GM21390 (cell line): Measurements from ENCODE around the gene CRPPA.
A peak's percentile ranks its signal among the peaks of the same experiment; 100 is the strongest.

Experiments used
- ATAC-seq: cut with Tn5 transposase; IDR thresholded peaks from one replicate; pipeline ENCODE4 v1.9.1; 2021; ENCODE audit not compliant: unreplicated experiment

Gene CRPPA

DNA sequence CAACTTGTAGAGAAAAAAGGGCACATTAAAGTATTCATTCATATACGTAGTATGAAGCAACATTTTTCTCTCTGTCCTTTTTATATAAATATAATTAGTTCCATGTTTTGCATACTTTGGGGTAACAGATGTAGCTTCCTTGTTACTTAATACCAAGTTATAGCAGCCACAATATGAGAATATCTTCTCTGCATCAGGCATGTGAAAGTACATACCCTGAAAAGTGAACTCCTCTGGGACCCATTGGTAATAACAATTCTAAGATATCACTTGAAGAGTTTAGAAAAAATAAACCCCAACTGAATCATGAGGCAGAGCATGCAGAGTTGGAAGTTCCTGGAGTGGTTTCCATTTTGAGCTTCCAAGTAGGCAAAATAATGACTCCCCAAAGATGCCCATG, 2.4 kb upstream of the CRPPA start:
- no peak for ATAC-seq

DNA sequence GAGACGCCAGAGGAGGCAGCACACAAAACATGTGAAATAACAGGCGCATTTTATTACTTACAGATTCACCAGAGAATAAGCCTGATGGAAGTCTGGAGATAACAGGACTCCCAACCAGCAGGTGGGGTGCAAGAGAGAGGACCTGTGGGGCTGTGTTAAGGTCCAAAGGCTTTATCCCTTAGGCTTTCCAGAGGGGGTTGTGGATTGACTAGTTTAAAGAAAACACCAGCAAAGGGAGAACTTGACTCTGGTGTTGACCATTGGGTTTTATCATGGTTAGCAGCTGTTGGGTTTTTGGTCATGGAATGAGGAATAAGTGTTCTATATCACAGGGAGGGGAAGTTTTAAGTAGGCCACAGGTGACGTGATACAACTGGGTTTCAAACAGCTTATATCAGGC, 1.6 kb upstream of the CRPPA start:
- ATAC-seq: no peak

DNA sequence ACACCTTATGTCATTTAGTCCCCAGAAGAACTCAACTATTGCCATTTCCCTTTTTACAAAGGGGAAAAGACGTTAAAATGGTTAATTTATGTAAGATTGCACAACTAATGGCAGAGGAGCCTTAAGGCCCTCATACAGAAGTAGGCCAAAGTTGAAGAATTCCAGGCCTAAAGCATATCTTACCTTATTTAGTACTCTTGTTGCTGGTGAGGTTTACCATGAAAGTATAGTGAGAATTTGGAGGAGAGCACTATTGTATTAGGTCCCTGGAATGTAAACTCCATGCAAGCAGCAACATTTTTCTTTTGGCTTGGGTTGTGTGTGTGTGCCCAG, 731 bp upstream of the CRPPA start:
- ATAC-seq: no peak

DNA sequence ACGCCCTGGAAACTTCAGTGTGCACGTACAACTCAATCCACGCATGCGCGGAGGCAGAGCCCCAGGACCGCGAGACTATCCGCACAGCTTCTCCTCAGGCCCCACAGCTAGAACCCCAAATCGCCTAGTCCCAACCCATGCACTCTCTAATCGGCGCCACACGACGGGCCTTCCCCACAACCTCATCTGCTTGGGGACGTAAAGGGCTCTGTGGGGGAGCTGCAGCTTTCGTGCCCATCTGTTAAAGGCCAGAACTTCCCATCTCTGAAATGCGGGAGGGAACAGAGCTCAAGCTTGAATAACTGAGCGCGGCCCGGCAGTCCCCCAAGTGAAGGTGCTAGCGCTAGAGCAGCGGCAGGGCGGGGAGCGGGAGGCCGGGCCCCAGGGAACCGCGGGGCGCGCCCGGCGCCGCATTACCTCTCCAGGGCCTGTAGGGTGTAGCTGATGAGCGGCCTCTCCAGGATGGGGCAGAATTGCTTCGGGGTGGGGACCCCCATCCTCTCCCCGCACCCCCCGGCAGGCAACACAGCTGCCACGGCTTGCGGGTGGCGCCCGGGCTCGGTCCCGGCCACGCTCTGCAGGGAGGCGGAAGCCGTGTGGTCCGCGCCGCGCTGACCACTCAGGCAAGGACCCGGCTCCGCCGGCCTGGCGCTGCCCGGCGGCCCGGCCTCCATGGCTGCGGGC, 547 bp downstream of the CRPPA start:
- peak; percentile 87 for ATAC-seq

DNA sequence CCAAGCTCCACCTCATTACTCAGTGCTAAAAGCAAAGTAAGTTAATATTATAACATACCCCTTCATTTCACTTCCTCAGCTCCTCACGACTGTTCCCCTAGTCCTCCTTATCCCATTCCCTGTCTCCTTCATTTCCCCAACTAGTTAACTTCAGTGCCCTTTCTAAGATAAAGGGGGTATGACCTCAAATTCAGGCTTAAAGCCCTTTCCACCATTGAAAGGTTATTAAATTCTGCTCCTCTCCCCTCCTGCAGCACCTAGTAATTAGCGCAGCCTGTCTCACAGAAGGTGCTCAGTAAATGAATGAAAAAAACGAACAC, 1.0 kb downstream of the CRPPA start:
- ATAC-seq: no peak

DNA sequence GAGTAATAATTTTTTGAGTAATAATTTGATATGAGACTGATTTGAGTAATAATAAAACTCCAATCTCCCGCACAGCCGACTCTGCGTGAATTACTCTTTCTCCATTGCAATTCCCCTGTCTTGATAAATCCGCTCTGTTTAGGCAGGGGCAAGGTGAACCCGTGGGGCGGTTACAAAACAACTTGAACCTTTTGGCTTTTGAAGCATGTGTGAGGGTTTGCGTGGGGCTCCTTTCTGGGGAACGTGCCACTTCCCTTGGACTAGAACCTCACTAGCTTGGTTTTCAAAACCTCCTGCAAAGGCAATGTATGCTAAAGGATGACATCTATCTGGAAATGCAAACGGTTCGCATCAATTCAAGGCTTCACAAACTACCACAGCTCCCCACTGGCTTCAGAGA, 1.5 kb downstream of the CRPPA start:
- no peak for ATAC-seq

DNA sequence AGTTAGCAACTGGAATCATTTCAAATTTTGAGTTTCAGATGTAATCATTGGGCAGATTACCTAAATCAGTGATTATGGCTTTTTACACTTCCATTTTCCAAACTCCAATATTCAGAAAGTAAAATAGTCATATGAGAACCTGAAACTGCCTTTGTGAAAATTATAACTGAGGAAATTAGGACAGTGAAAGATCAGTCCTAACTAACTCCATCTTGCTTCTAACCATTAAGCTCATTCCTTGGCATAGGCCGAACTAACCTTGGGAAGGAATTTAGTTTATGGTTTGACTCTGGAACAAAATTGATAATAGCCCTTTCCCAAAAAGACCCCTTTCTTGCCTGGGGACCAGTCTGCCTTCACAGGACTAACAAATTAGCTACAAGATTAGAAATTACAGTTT, 2.2 kb downstream of the CRPPA start:
- no peak for ATAC-seq

DNA sequence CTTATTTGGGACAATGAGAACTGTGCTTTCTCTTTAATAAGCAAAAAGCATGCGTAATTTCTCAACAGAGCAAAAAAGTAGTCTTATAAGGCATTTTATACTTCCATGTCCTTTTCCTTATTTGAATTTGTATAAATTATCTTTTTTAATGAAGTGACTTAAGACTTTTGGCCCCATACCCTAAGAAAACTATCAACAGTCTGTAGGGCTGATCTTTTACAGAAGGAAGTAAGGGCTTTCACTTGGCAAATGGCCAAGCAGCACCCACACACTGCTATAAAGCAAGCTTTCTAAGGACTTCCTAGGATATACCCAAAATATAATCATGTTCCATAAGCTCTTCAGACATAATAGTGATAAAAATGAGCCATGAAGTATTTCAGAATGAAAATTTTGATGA, 3.4 kb downstream of the CRPPA start:
- no peak for ATAC-seq

DNA sequence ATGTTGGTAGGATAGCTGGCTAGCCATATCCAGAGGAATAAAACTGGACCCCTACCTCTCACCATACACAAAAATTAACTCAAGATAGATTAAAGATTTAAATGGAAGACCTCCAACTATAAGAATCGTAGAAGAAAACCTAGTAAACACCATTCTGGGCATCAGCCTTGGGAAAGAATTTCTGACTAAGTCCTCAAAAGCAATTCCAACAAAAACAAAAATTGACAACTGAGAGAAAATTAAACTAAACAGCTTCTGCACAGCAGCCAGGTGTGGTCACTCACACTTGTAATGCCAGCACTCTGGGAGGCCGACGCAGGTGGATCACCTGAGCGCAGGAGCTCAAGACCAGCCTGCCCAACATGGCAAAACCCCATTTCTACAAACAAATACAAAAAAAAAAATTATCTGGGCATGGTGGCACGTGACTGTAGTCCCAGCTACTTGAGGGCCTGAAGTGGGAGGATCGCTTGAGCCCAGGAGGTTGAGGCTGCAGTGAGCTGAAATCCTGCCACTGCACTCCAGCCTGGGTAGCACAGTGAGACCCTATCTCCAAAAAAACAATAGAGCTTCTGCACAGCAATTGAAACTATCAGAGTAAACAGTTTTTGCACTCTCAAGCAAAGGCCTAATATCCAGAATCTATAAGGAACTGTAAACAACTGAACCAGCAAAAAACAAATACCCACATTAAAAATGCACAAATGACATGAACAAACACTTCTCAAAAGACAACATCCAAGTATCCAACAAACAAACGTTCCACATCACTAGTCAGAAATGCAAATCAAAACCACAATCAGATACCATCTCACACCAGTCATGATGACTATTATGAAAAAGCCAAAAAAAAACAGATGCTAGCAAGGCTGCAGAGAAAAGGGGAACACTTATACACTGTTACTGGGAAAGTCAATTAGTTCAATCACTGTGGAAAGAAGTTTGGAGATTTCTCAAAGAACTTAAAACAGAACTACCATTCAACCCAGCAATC, 4.8 kb downstream of the CRPPA start:
- ATAC-seq: no peak

DNA sequence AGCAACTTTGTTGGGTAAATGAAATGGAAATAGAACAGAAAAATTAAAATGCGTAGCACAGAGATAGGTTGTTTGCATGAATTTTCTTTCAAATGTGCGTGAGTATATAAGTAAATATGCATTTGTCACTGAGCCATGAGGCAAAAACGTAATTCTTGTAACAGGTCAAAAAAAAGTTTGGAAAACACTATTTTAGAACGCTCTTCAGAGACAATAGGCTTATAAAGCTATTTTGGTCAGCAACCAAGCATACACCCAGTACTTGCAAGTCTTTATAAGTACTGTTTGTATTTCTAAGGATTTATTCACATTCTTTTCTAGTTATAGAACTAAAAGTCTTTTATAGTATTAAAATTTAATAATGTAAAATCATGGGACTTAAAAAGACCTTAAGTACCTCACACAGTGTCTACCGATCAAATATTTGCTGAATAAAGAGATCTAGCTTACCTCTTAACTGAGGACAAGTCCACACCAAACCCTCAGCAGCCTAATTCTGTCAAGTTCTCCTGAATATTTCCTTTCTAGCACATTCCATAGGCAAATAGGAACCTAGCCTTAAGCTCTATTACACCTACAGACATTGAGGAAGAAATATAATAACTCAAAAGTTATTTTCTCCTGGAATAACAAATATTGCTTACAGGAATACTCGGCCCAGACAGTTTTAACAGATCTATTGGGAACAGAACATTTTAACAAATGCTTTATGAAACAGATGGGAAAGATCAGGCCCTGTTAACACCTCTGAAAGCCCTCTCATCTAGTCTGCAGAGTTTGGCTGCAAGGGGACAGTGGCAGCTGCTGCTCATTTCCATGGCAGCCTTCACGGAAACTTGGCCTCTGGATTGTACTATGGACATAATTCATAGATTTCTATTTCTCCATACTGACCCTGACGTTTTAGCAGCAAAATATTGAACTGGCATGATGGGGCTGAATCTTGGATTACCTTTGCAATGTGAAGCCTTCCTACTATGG, 8.8 kb downstream of the CRPPA start:
- ATAC-seq: no peak

DNA sequence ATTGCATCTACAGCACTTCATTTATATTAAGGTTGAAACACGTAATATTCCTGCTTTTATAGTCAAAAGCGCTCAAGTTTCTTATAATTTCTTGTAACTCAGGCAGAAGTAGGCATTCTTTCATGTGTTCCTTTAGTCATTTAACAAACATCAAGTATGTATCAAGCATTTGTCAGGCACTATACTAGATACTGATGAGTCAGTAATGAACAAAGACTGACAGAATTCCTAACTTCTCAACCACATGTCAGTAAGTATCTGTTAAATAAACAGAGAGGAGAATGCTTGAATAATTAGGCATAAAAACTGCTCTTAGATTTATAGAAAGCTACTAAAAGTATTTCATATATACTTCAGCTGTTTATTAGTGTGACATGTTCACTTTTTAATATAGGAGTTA, 9.9 kb downstream of the CRPPA start:
- no peak for ATAC-seq

DNA sequence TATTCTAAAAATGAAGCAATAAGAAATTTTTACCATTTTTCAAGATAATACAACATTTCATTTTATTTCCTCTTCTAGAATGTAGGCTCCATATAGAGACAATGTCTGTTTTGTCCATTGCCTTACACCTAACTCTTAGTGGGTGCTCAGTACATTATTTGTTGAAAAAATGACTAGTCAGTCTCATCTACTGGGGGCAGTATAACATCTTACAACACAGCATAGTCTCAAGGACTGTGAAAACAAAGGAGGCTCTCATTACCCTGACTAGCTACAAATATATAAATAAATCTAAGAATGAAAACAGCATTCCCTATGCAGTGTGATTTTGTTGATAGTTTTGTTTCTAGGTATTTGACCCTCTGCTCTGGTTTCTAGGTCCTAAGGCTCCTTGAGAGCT, 11.6 kb downstream of the CRPPA start:
- ATAC-seq: no peak

DNA sequence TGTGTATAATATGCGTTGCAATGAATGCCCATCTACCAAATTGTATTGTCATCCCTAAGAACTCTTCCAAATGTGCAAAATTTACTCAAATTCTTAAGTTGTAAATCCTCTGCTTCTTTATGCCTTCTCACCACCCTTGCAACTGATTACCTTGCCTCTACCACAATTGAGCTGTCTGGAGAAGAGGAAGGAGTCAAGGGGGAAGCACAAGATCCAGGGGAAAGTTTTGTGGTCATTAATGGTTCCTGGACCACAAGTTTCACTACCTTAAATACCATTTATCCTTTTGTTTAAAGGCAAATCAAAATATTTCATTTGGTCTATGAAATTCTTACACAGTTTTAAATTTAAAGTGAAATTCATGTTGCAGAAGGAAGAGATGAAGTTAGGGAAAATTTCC, 16.7 kb downstream of the CRPPA start:
- no peak for ATAC-seq

DNA sequence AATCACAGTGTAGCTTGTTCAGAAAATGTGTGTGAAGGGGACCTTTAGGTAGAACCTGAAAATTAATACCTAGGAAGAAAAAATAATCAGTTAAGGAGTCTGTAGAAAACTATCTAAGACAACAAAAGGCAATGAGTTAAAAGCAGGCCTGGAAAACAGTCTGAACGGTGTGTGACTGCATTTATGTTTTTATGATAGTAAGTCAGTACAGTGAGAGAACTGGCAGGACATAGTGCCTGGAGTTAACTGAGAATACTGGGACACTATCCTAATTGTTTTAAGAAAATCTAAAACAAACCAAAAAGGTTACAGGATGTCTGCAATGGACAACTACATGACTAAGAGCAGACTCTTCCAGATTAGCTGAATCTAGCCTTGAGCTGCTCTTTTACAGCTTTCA, 17.9 kb downstream of the CRPPA start:
- ATAC-seq: no peak

DNA sequence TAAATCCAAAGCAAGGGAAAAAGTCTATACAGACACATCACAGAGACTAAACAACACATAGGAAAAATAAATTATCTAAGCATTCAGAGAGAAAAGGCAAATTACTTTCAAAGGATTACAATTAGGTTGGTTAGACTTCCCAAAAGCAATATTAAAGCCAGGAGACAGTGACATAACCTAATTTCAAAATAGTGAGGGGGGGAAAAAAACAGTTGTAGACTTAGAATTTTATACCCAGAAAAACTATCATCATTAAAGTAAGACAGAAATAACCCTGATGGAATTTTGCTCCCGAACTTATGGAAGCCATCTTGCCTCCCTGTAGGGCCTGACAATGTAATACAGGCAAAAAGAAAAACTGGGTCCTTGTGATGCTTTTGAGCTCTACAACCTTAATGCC, 18.4 kb downstream of the CRPPA start:
- no peak for ATAC-seq

DNA sequence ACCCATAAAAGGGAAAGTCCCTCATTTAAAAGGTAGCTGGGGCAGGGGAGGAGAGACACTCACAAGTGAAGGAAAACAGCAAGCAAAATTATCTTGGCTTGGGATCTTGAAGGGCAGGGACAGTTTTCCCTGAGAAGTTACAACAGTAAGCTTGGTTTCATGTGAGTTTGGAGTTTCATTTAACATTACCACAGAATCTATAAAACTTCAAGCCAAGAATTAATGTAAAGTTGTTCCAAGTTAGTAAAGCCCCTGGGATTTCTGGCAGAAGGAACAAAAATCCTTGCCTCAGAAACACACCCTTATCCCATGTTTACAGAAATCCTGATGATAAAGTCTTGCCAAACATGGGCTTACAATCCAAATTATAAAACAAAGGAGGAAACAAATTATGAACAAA, 19.2 kb downstream of the CRPPA start:
- no peak for ATAC-seq

DNA sequence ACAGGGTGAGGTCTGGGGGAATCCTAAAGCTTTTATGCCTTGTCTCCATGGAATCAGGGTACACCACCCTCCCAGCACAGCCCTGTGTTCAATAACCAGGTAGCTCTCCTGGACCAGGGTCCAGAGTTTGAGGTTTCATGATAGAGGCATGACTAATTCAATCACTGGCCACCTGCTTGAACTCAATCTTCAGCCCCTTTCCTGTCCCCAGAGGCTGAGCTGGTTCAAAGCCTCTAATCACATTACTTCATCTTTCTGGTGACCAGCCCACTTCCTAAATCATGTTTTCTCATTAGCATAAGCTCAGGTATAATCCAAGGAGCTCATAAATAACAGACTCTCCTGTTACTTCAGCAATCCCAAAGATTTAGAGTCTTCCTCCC, 20.5 kb downstream of the CRPPA start:
- no peak for ATAC-seq

DNA sequence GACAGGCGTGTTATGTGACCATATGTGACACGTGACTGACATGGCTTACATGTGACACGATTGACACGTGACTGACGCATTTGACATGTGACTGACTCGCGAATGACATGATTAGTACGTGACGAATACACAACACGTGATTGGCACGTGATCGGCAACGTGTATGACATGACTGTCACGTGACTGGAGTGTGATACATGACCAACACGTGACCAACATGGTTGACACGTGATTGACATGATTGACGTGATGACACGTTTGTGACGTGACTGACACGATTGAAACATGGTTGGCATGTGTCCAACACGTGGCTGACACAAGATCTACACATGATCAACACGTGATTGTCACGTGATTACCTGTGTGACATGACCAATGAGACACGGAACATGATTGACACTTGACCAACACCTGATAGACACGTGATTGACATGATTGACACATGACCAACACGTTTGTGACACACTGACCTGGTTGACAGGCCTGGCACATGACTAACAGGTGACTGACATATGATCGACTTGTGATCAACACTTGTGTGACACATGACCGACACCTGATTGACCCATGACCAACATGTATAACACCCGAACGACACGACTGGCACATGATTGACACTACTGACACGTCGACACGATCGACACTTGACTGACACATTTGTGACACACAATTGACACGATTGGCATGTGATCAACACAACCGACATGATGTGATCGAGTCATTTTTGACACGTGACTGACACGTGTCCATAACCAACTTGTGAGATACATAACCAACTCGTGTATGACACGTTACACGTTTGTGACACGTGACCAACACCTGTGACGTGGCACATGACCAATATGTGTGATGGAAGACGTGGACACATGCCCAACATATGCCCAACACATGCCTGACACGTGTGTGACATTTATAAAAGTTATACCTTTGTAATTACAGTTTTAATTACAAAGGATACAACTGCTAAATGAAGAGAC, 21.1 kb downstream of the CRPPA start:
- ATAC-seq: no peak

DNA sequence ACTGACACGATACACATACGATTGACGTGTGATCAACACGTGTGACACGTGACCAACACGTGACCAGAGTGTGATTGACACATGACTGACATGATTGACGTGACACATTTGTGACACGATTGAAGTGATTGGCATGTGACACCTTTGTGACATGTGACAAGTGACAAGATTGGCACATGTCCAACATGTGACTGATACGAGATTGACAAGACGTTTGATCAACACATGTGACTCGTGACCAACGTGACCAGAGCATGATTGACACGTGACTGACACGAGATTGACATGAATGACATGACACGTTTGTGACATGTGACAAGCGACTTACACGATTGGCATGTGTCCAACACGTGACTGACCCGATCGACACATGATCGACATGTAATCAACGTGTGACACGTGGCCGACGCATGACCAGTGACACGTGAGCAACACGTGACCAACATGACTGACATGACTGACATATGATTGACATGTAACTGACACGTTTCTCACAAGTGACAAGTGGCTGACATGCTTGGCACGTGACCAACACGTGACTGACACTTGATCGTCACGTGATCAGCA, 22.0 kb downstream of the CRPPA start:
- no peak for ATAC-seq
